GM19043 (cell line): ENCODE measurements around the gene PFAS.

Experiments used
- ATAC-seq: cut with Tn5 transposase; IDR thresholded peaks from one replicate; pipeline ENCODE4 v1.9.1; 2021; ENCODE audit warnings: low read depth; ENCODE audit not compliant: unreplicated experiment

PFAS gene

GRCh38 chr17:8294361-8294760 lies 45.3 kb downstream of the PFAS start:
- no peak for ATAC-seq

DNA sequence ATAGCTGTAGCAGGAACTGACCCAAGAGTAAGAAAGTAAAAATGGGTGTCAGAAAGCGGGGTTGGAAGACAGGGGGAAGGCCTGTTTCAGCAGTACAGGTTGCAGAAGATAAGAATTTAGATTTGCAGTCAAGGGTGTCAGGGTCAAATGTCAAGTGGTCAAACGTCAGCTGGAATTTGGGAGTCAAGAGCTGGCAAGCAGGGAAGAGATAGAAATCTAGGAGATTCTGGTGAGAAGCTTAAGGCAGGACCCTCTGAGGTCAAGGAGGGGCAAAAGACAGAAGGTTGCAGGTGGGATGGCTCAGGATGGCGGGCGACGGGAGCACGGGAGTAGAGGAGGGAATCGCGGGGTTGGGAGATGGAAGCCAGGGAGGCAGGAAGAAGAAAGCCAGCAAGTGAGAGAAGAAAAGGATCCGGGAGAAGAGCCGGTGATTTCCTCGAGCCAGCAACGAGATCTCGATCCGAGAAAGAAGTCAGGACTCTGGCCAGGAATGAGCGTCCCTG lies 45.8 kb downstream of the PFAS start:
- ATAC-seq, result no peak

- ATAC-seq, result no peak
Observed at GRCh38 chr17:8300226-8300625, 51.1 kb downstream of the PFAS start.

GRCh38 chr17:8300627-8301242 lies 51.6 kb downstream of the PFAS start:
- no peak for ATAC-seq

DNA sequence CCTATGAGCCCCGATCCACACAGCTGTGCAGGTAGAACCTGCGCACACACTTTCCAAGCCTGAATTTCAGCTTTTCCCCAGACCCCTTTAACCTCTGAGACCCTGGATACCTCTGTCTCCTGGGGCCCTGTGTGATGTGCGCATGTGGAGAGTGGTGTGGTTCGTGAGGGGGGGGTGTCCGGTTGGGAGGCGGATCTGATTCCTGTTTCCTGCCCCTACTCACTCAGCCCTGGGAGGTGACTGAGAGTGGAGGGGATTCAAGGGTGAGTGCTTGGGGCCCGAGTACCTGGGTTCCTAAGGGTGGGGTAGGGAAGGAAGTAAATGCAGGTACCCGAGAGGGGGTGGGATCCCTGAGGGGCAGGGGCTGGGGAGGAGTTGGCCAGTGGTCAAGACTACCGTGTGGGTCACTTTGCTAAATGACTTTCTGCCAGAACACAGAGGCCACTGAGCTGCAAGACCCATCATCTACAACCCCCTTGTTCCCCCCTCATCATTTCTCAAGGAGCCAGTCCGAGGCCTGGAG lies 61.6 kb downstream of the PFAS start:
- no peak for ATAC-seq

- no peak for ATAC-seq
Observed at GRCh38 chr17:8311131-8311790, 62.2 kb downstream of the PFAS start.

- ATAC-seq, result no peak
Observed at GRCh38 chr17:8312251-8312650, 63.2 kb downstream of the PFAS start.

DNA sequence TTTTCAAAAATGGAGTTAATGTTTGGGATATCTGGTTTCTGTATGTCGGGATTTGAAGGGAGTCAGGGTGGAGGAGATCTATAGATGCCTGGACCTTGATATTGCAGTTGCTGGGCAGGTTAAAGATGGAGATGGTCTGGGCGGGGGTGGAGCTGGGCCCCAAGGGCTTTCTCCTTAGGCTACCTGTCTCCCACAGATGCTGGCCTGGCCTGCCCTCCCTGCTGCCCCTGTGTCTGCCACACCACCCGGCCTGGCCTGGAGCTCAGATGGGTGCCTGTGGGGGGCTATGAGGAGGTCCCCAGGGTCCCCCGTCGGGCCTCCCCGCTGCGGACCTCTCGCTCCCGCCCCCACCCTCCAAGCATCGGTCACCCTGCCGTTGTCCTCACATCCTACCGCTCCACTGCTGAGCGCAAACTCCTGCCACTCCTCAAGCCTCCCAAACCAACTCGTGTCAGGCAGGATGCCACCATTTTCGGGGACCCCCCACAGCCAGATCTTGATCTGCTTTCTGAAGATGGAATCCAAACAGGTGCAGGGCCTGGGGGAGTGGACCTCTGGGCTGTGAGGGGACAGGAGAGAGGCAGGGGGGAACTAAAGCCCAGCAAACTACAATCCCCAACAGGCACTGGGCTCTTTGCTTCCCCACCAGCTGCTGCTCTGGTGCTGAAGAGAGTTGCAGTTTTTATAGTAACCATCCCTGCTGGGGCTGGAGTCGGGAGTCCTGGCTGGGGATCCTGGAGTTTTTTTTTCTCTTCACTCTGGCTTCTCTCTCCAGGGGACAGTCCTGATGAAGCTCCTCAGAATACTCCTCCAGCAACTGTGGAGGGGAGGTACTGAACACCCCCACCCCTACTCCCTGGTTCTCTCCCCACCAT lies 63.9 kb downstream of the PFAS start:
- no peak for ATAC-seq

DNA sequence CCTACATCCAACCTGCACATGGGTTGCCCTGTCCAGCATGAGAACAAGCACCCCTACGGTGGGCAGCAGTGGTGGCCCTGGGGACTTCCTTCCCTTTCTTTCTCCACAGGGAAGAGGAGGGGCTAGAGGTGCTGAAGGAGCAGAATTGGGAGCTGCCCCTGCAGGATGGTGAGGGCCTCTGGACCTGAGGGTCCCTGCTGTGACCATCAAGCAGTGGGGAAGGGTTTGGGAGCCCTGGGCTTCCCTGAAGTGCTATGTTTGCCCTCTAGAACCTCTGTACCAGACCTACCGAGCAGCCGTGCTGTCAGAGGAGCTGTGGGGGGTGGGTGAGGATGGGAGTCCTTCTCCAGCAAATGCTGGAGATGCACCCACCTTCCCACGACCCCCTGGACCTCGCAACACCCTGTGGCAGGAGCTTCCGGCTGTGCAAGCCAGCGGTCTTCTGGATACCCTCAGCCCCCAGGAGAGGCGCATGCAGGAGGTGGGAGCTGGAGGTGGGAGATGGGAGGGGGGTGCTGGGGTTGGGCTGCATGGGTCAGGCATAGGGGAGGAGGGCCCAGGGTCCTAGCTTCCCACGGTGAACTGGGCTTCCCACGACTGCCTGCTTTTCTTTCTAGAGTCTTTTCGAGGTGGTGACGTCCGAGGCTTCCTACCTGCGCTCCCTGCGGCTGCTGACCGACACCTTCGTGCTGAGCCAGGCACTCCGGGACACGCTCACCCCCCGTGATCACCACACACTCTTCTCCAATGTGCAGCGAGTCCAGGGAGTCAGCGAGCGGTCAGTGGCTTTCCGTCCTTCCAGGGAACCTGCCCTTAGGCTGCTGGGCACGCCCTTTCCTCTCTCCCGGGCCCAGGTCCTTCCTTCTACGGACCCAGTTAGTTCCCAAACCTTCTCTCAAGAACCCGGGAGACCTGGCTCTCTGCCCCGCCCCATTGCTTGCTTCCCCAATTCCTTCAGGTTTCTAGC lies 66.0 kb downstream of the PFAS start:
- ATAC-seq, result no peak

DNA sequence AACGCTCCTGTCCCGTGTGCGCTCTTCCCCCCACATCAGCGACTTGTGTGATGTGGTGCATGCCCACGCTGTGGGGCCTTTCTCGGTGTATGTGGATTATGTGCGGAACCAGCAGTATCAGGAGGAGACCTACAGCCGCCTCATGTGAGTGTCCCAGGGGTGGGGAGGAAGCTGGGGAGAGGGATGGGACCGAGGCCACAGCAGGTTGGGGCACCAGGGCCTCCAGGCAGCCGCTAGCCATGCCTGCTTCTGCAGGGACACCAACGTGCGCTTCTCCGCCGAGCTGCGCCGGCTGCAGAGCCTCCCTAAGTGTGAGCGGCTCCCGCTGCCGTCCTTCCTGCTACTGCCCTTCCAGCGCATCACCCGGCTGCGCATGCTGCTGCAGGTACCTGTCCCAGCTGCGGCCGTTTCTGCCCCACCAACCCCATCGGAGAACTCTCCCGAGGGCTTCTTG lies 66.7 kb downstream of the PFAS start:
- ATAC-seq, result no peak

DNA sequence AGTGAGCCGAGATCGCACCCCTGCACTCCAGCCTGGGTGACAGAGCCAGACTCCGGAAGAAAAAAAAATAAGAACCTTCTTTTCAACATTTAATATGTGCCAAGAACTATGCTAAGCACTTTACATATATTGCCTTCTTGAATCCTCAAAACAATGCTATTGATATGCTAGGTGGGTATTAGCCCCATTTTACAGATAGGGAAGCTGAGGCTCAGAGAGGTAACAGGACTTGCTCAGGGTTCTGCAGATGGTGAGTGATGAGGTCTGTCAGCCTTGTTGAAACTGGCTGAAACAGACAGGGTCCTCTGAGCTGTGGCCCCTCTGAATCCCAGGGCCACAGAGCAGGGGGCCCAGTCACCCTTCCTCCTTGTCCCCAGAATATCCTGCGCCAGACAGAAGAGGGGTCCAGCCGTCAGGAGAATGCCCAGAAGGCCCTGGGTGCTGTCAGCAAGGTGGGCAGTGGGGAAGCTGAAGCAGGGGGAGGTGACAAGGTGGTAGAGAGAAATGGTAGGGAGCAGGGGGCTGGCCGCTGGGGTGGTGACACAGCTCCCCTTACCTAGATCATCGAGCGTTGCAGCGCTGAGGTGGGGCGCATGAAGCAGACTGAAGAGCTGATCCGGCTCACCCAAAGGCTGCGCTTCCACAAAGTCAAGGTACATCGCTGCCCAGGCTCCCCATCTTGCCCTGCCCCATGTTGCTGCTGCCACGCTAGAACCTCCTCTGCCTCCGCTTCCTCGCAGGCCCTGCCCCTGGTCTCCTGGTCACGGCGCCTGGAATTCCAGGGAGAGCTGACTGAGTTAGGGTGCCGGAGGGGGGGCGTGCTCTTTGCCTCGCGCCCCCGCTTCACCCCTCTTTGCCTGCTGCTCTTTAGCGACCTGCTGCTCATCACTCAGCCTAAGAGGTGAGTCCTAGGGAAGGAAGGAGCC lies 69.2 kb downstream of the PFAS start:
- ATAC-seq, result no peak
